ENCODE data around the gene CAVIN3. TPM values are rescaled to one million over a fixed set of nuclear protein-coding genes. Genes with fewer than 3 reads are reported as not detected.

Gene CAVIN3
- total and polyA plus RNA-seq, 2 of the 8 experiments (the other 6 are each of a cell fraction or from before 2014, with no cell fraction given), result 17.7 to 26.4 TPM

GRCh38 chr11:6269994-6270393, 50.3 kb downstream of the CAVIN3 start:
- no peaks in the 10 kb centered on the region for H3K23me2 ChIP-seq (ENCODE audit: low read depth, low read length)
- H3K56ac ChIP-seq (replicated peaks; ENCODE audit: insufficient read length, low read depth, low read length), result no peak overlapping the region
- 79% methylated on average over 20 of the region's 24 CpGs; no CpG with 5 or more reads in 1 of the 2 experiments for WGBS, 2 experiments (ENCODE audit: extremely low coverage in 1 of 2, insufficient coverage in 1 of 2, insufficient read length in 1 of 2, insufficient replicate concordance in 2 of 2, low coverage in 1 of 2, low lambda C conversion rate in 2 of 2, missing lambda C conversion rate in 1 of 2)
- no peak overlapping the region for H2AK5ac ChIP-seq (ENCODE audit: low read depth, low read length)
- no peak overlapping the region for H3K9ac ChIP-seq (replicated peaks in 1 of 4; ENCODE audit: extremely low read depth in 1 of 4, low read depth in 3 of 4, low read length in 3 of 4)
- H2BK20ac ChIP-seq (ENCODE audit: low read length), result 0 out of 2 replicates have a peak overlapping the region, but pooled peaks have one; percentile 63
- H3K9me3 ChIP-seq (ENCODE audit: insufficient read depth in 2 of 2, low read depth in 1 of 2, low read length in 1 of 2), result no peaks in the 10 kb centered on the region
- H3K14ac ChIP-seq (ENCODE audit: insufficient read length), result no peak overlapping the region
- H2AFZ ChIP-seq (ENCODE audit: low read length), result no peak overlapping the region
- H2BK15ac ChIP-seq (ENCODE audit: low read length), result no peak overlapping the region
- H3K18ac ChIP-seq (ENCODE audit: extremely low read depth, low read length), result no peak overlapping the region
- DNase-seq (ENCODE audit: low read depth in 1 of 2, low spot score in 2 of 2), result peak in 1 of 2 experiments; percentile 69
- no peaks in the 10 kb centered on the region for H3K79me2 ChIP-seq (ENCODE audit: control insufficient read depth in 1 of 2, insufficient read depth in 2 of 2, low read length in 2 of 2)
- H4K91ac ChIP-seq (replicated peaks; ENCODE audit: insufficient read length, low read length), result no peak overlapping the region
- no peak overlapping the region for H3K27ac ChIP-seq (ENCODE audit: low read depth, low read length)
- H3K36me3 ChIP-seq (ENCODE audit: control insufficient read depth in 2 of 4, insufficient read depth in 4 of 4, low read length in 3 of 4), result no peaks in the 10 kb centered on the region
- peaks cover 0 to 2% (median 0%) of the 10 kb centered on the region in 4 experiments; a peak in 1 of 7 replicates for H3K27me3 ChIP-seq (replicated peaks in 1 of 4; ENCODE audit: control insufficient read depth in 3 of 4, extremely low read depth in 1 of 4, insufficient read depth in 3 of 4, low read length in 3 of 4)
- POLR2A ChIA-PET (ENCODE audit: partially characterized antibody), result interaction anchor here (1.4 kb wide), 1 partner anchor 10 kb away, joined by 5 read pairs; the partner anchor contains the start of gene CCKBR
- no peak overlapping the region for H4K5ac ChIP-seq (ENCODE audit: insufficient read length, low read depth, low read length)
- no peaks in the 10 kb centered on the region for H3K79me1 ChIP-seq (ENCODE audit: low read depth, low read length)
- H3K4me1 ChIP-seq (replicated peaks in 1 of 4; ENCODE audit: control insufficient read depth in 3 of 4, insufficient read depth in 4 of 4, low read length in 3 of 4), result peaks cover 0 to 4% (median 0%) of the 10 kb centered on the region in 4 experiments; a peak in 1 of 7 replicates
- H3K4me3 ChIP-seq (ENCODE audit: extremely low read depth in 1 of 4, insufficient read depth in 2 of 4, low read depth in 3 of 4, low read length in 4 of 4), result no peak overlapping the region
- no peak overlapping the region for H3K4ac ChIP-seq (replicated peaks; ENCODE audit: insufficient read length, low read depth, low read length)
- H2BK120ac ChIP-seq (replicated peaks; ENCODE audit: low read depth, low read length), result no peak overlapping the region
- no peak overlapping the region; the same call in 1 of the 2 replicates for H4K8ac ChIP-seq (ENCODE audit: extremely low read depth, insufficient read depth, low read length)
- FAIRE-seq, result no peak
- no peak overlapping the region for H3K4me2 ChIP-seq (ENCODE audit: insufficient read depth in 1 of 2, low read depth in 2 of 2, low read length in 2 of 2)
- no peak overlapping the region for H2BK5ac ChIP-seq (ENCODE audit: low read depth, low read length)
- CTCF ChIA-PET (ENCODE audit: partially characterized antibody), result interaction anchor here (0.6 to 8.6 kb wide), 33 partner anchors 9 to 819 kb away, joined by 3 to 112 read pairs (median 7); partner anchors contain the start of gene CCKBR
- H2BK12ac ChIP-seq (ENCODE audit: low read depth, low read length), result 0 out of 2 replicates have a peak overlapping the region, but pooled peaks have one; percentile 10
- H3K23ac ChIP-seq (ENCODE audit: insufficient read length), result no peak overlapping the region
- H4K20me1 ChIP-seq (replicated peaks in 1 of 2; ENCODE audit: control insufficient read depth in 1 of 2, insufficient read depth in 2 of 2, low read length in 2 of 2), result no peaks in the 10 kb centered on the region
- TF ChIP-seq EP300 (IDR thresholded peaks at IDR 0.05; ENCODE audit: borderline replicate concordance in 1 of 2, low read depth in 2 of 2, low read length in 2 of 2) (no peak), EZH2 (IDR thresholded peaks at IDR 0.05; ENCODE audit: low read depth, low read length, severe bottlenecking) (no peak), MAX (IDR thresholded peaks at IDR 0.05) (peak; percentile 82), E2F6 (IDR thresholded peaks at IDR 0.05) (peak; percentile 27; the same call in 1 of the 2 replicates), SIRT6 (IDR thresholded peaks at IDR 0.05; ENCODE audit: low read length) (no peak), TAF7 (optimal IDR thresholded peaks at IDR 0.05; ENCODE audit: borderline replicate concordance, low read depth, low read length) (no peak), GABPA (IDR thresholded peaks at IDR 0.05; ENCODE audit: borderline replicate concordance, insufficient read depth, low read length) (no peak), CHD2 (IDR thresholded peaks at IDR 0.05; ENCODE audit: low read length) (no peak), RBBP5 (IDR thresholded peaks at IDR 0.05; ENCODE audit: borderline replicate concordance, low read depth, low read length) (no peak), TBP (IDR thresholded peaks at IDR 0.05; ENCODE audit: low read depth, low read length) (no peak), SRF (IDR thresholded peaks at IDR 0.05; ENCODE audit: low read depth, low read length) (no peak), KDM5A (IDR thresholded peaks at IDR 0.05; ENCODE audit: low read length) (no peak), POLR2A (IDR thresholded peaks at IDR 0.05; ENCODE audit: control extremely low read depth in 1 of 2, low read depth in 2 of 2, low read length in 2 of 2) (no peak)

Measured in H1 (cell line).